ENCODE measurements around the gene NACC2.

DNA sequence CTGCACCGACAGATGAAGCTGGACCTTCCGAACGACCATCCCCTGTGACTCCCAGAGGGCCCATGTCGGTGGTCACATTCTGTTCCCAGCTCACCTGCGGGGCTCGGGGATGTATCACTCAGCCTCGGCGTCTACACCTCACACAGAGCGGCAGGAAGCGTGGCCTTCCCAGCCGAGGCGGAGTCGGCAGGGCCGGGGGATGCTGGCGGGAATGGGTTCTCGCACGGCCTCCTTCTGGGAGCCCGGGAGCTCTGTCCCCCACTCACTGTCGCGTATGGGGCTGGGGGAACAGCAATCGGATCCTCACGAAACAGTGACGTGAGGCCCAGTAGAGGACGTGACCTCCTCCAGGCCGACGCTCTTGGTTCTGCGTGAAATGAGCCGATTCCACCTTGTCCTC lies 20.4 kb downstream of the NACC2 start:
- TF ChIP-seq, protein P1, sequence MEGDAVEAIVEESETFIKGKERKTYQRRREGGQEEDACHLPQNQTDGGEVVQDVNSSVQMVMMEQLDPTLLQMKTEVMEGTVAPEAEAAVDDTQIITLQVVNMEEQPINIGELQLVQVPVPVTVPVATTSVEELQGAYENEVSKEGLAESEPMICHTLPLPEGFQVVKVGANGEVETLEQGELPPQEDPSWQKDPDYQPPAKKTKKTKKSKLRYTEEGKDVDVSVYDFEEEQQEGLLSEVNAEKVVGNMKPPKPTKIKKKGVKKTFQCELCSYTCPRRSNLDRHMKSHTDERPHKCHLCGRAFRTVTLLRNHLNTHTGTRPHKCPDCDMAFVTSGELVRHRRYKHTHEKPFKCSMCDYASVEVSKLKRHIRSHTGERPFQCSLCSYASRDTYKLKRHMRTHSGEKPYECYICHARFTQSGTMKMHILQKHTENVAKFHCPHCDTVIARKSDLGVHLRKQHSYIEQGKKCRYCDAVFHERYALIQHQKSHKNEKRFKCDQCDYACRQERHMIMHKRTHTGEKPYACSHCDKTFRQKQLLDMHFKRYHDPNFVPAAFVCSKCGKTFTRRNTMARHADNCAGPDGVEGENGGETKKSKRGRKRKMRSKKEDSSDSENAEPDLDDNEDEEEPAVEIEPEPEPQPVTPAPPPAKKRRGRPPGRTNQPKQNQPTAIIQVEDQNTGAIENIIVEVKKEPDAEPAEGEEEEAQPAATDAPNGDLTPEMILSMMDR (IDR thresholded peaks at IDR 0.05 in 4 of 5, conservative IDR thresholded peaks at IDR 0.05 in 1 of 5): no peak
- no peak for TF ChIP-seq POLR2A (IDR thresholded peaks at IDR 0.05)

Measured in gastrocnemius medialis (tissue), 4 donors.